Activated T-helper 2 cell treated with anti-CD3 and anti-CD28 coated beads, Interferon-gamma antibody, Interleukin-2, Interleukin-4, amounts not matched to agents 10 μg/mL and 5 μg/mL and 100 μg/mL, durations not matched to agents 14 hours and 24 hours and 36 hours (primary cell): ENCODE results near the gene CENPP. TPM values are rescaled to one million over a fixed set of nuclear protein-coding genes. Genes with fewer than 3 reads are reported as not detected.

Experiments used
- DNase-seq: peaks from one replicate; pipeline ENCODE4 v3.0.0; 2021; ENCODE audit warnings: low spot score
- H3K27ac Mint-ChIP-seq: one replicate; pipeline ENCODE4 v1.8.0; 2021; ENCODE audit warnings: mixed read lengths
- H3K27me3 Mint-ChIP-seq: one replicate; pipeline ENCODE4 v1.8.0; 2021; ENCODE audit warnings: low read depth, mixed read lengths
- H3K36me3 Mint-ChIP-seq: one replicate; pipeline ENCODE4 v1.8.0; 2021; ENCODE audit warnings: low read depth, mixed read lengths
- H3K4me1 Mint-ChIP-seq: one replicate; pipeline ENCODE4 v1.8.0; 2021; ENCODE audit warnings: low read depth, mixed read lengths
- H3K4me3 Mint-ChIP-seq: one replicate; pipeline ENCODE4 v1.8.0; 2021; ENCODE audit warnings: low read depth, mild to moderate bottlenecking, moderate library complexity, mixed read lengths
- H3K9me3 Mint-ChIP-seq: one replicate; pipeline ENCODE4 v1.8.0; 2021; ENCODE audit warnings: mixed read lengths
- intact Hi-C: fragments of 100-400 bp; cut with micrococcal nuclease; formaldehyde crosslinking; loops from one replicate; pipeline ENCODE4 v1.15.1; 2023
- total RNA-seq: library from RNA; stranded (reverse); gene quantifications from 2 replicates; pipeline ENCODE4 v1.2.3, GENCODE V29; 2022

CENPP gene
- total RNA-seq, 1 donor from 2014 or later = 19.2 TPM

GRCh38 chr9:92483627-92484545 lies 158.1 kb downstream of the CENPP start:
- intact Hi-C loops = no loop called here
- Mint-ChIP-seq H3K27ac (no peak overlapping the region), H3K36me3 (no peaks in the 10 kb centered on the region), H3K4me3 (no peak overlapping the region), H3K4me1 (peaks cover 8% of the 10 kb centered on the region), H3K9me3 (no peaks in the 10 kb centered on the region), H3K27me3 (no peaks in the 10 kb centered on the region)
- no peak for DNase-seq

GRCh38 chr9:92484563-92484962 lies 158.8 kb downstream of the CENPP start:
- Mint-ChIP-seq H3K4me3 (no peak overlapping the region), H3K27ac (no peak overlapping the region), H3K27me3 (no peaks in the 10 kb centered on the region), H3K4me1 (peaks cover 8% of the 10 kb centered on the region), H3K9me3 (no peaks in the 10 kb centered on the region), H3K36me3 (no peaks in the 10 kb centered on the region)
- intact Hi-C loops = no loop called here
- no peak for DNase-seq

GRCh38 chr9:92486371-92486770 lies 160.6 kb downstream of the CENPP start:
- no peak for DNase-seq
- H3K9me3 Mint-ChIP-seq = no peaks in the 10 kb centered on the region
- H3K4me1 Mint-ChIP-seq = peaks cover 3% of the 10 kb centered on the region
- no peak overlapping the region for H3K4me3 Mint-ChIP-seq
- intact Hi-C loops = no loop called here
- H3K27ac Mint-ChIP-seq = no peak overlapping the region
- no peaks in the 10 kb centered on the region for H3K27me3 Mint-ChIP-seq
- no peaks in the 10 kb centered on the region for H3K36me3 Mint-ChIP-seq

GRCh38 chr9:92488681-92489550 lies 163.2 kb downstream of the CENPP start:
- intact Hi-C loops = no loop called here
- H3K9me3 Mint-ChIP-seq = no peaks in the 10 kb centered on the region
- no peak overlapping the region for H3K27ac Mint-ChIP-seq
- no peak for DNase-seq
- H3K36me3 Mint-ChIP-seq = no peaks in the 10 kb centered on the region
- no peak overlapping the region for H3K4me3 Mint-ChIP-seq
- peaks cover 4% of the 10 kb centered on the region for H3K4me1 Mint-ChIP-seq
- no peaks in the 10 kb centered on the region for H3K27me3 Mint-ChIP-seq

- no peak overlapping the region for H3K4me3 Mint-ChIP-seq
- intact Hi-C loops = no loop called here
- no peak overlapping the region for H3K27ac Mint-ChIP-seq
- H3K4me1 Mint-ChIP-seq = peaks cover 9% of the 10 kb centered on the region
- peaks cover 2% of the 10 kb centered on the region for H3K36me3 Mint-ChIP-seq
- no peak for DNase-seq
- H3K27me3 Mint-ChIP-seq = no peaks in the 10 kb centered on the region
- H3K9me3 Mint-ChIP-seq = no peaks in the 10 kb centered on the region
These were observed 167.1 kb downstream of the CENPP start for GRCh38 chr9:92492781-92493401.

- no peak overlapping the region for H3K4me3 Mint-ChIP-seq
- H3K4me1 Mint-ChIP-seq = peaks cover 9% of the 10 kb centered on the region
- H3K36me3 Mint-ChIP-seq = peaks cover 3% of the 10 kb centered on the region
- no peak for DNase-seq
- H3K27me3 Mint-ChIP-seq = no peaks in the 10 kb centered on the region
- no peaks in the 10 kb centered on the region for H3K9me3 Mint-ChIP-seq
- intact Hi-C loops = no loop called here
- H3K27ac Mint-ChIP-seq = no peak overlapping the region
These were observed 168.1 kb downstream of the CENPP start for GRCh38 chr9:92493749-92494387.

- intact Hi-C loops = no loop called here
These were observed 169.1 kb downstream of the CENPP start for GRCh38 chr9:92494856-92495255.

GRCh38 chr9:92496396-92497176 lies 170.8 kb downstream of the CENPP start:
- no peak for DNase-seq
- Mint-ChIP-seq H3K9me3 (no peaks in the 10 kb centered on the region), H3K27me3 (no peaks in the 10 kb centered on the region)

More at GRCh38 chr9:92494856-92495255, 169.1 kb downstream of the CENPP start:
- DNase-seq = no peak
- Mint-ChIP-seq H3K36me3 (peaks cover 3% of the 10 kb centered on the region), H3K9me3 (no peaks in the 10 kb centered on the region), H3K4me1 (peaks cover 9% of the 10 kb centered on the region), H3K4me3 (no peak overlapping the region), H3K27me3 (no peaks in the 10 kb centered on the region), H3K27ac (no peak overlapping the region)

GRCh38 chr9:92499701-92500100 lies 173.9 kb downstream of the CENPP start:
- H3K36me3 Mint-ChIP-seq = peaks cover 3% of the 10 kb centered on the region
- H3K9me3 Mint-ChIP-seq = no peaks in the 10 kb centered on the region
- peaks cover 2% of the 10 kb centered on the region for H3K4me1 Mint-ChIP-seq
- intact Hi-C loops = no loop called here
- no peak overlapping the region for H3K27ac Mint-ChIP-seq
- H3K4me3 Mint-ChIP-seq = no peak overlapping the region
- no peaks in the 10 kb centered on the region for H3K27me3 Mint-ChIP-seq
- no peak for DNase-seq

More at GRCh38 chr9:92496396-92497176, 170.8 kb downstream of the CENPP start:
- Mint-ChIP-seq H3K27ac (no peak overlapping the region), H3K36me3 (peaks cover 3% of the 10 kb centered on the region), H3K4me3 (no peak overlapping the region), H3K4me1 (peaks cover 6% of the 10 kb centered on the region)
- intact Hi-C loops = no loop called here

- Mint-ChIP-seq H3K27ac (no peak overlapping the region), H3K4me3 (no peak overlapping the region), H3K4me1 (no peaks in the 10 kb centered on the region), H3K27me3 (no peaks in the 10 kb centered on the region), H3K36me3 (peaks cover 3% of the 10 kb centered on the region), H3K9me3 (no peaks in the 10 kb centered on the region)
- intact Hi-C loops = no loop called here
- DNase-seq = no peak
These were observed 175.0 kb downstream of the CENPP start for GRCh38 chr9:92500725-92501124.

GRCh38 chr9:92501671-92502393 lies 176.1 kb downstream of the CENPP start:
- Mint-ChIP-seq H3K27ac (no peak overlapping the region), H3K9me3 (no peaks in the 10 kb centered on the region)

More at GRCh38 chr9:92501671-92502393, 176.1 kb downstream of the CENPP start:
- Mint-ChIP-seq H3K27me3 (no peaks in the 10 kb centered on the region), H3K36me3 (peaks cover 3% of the 10 kb centered on the region), H3K4me3 (no peak overlapping the region), H3K4me1 (no peaks in the 10 kb centered on the region)
- no peak for DNase-seq
- intact Hi-C loops = no loop called here
